ENCODE results near the gene CNP. TPM values are rescaled to one million over a fixed set of nuclear protein-coding genes. Genes with fewer than 3 reads are reported as not detected.

Gene CNP
- total and polyA plus RNA-seq, 2 of the 8 experiments (the other 6 are each of a cell fraction or from before 2014, with no cell fraction given) = 21.9 to 60.6 TPM

DNA sequence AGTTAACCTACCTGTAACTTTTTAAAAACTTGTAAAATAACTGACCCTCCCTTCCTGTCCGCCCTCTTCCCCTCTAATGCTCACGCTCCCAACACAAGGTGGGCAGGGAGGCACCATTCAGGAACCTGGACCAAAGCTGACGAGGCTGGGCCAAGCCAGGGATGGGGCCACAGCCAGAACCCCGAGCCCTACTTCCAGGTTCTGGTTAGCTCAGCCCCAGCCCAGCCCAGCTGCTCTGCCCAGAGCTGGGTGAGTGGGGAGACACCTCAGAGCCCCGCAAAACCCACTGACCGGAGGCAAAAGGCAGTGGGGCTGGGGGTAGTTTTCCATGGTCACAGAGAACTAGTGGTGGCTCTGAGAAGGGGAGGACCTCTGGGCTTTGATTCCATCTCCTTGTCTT, 7.4 kb downstream of the CNP start (continued):
- TF ChIP-seq, protein P1, sequence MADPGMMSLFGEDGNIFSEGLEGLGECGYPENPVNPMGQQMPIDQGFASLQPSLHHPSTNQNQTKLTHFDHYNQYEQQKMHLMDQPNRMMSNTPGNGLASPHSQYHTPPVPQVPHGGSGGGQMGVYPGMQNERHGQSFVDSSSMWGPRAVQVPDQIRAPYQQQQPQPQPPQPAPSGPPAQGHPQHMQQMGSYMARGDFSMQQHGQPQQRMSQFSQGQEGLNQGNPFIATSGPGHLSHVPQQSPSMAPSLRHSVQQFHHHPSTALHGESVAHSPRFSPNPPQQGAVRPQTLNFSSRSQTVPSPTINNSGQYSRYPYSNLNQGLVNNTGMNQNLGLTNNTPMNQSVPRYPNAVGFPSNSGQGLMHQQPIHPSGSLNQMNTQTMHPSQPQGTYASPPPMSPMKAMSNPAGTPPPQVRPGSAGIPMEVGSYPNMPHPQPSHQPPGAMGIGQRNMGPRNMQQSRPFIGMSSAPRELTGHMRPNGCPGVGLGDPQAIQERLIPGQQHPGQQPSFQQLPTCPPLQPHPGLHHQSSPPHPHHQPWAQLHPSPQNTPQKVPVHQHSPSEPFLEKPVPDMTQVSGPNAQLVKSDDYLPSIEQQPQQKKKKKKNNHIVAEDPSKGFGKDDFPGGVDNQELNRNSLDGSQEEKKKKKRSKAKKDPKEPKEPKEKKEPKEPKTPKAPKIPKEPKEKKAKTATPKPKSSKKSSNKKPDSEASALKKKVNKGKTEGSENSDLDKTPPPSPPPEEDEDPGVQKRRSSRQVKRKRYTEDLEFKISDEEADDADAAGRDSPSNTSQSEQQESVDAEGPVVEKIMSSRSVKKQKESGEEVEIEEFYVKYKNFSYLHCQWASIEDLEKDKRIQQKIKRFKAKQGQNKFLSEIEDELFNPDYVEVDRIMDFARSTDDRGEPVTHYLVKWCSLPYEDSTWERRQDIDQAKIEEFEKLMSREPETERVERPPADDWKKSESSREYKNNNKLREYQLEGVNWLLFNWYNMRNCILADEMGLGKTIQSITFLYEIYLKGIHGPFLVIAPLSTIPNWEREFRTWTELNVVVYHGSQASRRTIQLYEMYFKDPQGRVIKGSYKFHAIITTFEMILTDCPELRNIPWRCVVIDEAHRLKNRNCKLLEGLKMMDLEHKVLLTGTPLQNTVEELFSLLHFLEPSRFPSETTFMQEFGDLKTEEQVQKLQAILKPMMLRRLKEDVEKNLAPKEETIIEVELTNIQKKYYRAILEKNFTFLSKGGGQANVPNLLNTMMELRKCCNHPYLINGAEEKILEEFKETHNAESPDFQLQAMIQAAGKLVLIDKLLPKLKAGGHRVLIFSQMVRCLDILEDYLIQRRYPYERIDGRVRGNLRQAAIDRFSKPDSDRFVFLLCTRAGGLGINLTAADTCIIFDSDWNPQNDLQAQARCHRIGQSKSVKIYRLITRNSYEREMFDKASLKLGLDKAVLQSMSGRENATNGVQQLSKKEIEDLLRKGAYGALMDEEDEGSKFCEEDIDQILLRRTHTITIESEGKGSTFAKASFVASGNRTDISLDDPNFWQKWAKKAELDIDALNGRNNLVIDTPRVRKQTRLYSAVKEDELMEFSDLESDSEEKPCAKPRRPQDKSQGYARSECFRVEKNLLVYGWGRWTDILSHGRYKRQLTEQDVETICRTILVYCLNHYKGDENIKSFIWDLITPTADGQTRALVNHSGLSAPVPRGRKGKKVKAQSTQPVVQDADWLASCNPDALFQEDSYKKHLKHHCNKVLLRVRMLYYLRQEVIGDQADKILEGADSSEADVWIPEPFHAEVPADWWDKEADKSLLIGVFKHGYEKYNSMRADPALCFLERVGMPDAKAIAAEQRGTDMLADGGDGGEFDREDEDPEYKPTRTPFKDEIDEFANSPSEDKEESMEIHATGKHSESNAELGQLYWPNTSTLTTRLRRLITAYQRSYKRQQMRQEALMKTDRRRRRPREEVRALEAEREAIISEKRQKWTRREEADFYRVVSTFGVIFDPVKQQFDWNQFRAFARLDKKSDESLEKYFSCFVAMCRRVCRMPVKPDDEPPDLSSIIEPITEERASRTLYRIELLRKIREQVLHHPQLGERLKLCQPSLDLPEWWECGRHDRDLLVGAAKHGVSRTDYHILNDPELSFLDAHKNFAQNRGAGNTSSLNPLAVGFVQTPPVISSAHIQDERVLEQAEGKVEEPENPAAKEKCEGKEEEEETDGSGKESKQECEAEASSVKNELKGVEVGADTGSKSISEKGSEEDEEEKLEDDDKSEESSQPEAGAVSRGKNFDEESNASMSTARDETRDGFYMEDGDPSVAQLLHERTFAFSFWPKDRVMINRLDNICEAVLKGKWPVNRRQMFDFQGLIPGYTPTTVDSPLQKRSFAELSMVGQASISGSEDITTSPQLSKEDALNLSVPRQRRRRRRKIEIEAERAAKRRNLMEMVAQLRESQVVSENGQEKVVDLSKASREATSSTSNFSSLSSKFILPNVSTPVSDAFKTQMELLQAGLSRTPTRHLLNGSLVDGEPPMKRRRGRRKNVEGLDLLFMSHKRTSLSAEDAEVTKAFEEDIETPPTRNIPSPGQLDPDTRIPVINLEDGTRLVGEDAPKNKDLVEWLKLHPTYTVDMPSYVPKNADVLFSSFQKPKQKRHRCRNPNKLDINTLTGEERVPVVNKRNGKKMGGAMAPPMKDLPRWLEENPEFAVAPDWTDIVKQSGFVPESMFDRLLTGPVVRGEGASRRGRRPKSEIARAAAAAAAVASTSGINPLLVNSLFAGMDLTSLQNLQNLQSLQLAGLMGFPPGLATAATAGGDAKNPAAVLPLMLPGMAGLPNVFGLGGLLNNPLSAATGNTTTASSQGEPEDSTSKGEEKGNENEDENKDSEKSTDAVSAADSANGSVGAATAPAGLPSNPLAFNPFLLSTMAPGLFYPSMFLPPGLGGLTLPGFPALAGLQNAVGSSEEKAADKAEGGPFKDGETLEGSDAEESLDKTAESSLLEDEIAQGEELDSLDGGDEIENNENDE (IDR thresholded peaks at IDR 0.05; ENCODE audit: insufficient replicate concordance, low read length) = no peak
- TF ChIP-seq JUN (IDR thresholded peaks at IDR 0.05; ENCODE audit: low read depth, low read length) (no peak), CEBPB (IDR thresholded peaks at IDR 0.05; ENCODE audit: low read depth, low read length) (no peak)

All from H1 (cell line).